Measurements from ENCODE around the gene GNG4. TPM values are rescaled to one million over a fixed set of nuclear protein-coding genes. Genes with fewer than 3 reads are reported as not detected.

Gene GNG4
- total and polyA plus RNA-seq, 9 of the 15 experiments (the other 6 are each of a cell fraction or from before 2014, with no cell fraction given), result 0.06 to 0.58 (median 0.08) TPM; not detected in 4

- Histone ChIP-seq H3K9me1 (ENCODE audit: control insufficient read depth, insufficient read depth, low read length) (no peaks in the 10 kb centered on the region), H3K4me2 (ENCODE audit: insufficient read depth, low read length) (no peak overlapping the region), H3K27ac (ENCODE audit: extremely low read depth, low read depth, low read length) (no peak overlapping the region), H3K27me3 (ENCODE audit: control insufficient read depth in 2 of 2, insufficient read depth in 2 of 2, low read length in 2 of 2) (peaks cover 14 to 21% of the 10 kb centered on the region in 2 experiments), H3K9me3 (replicated peaks; ENCODE audit: control insufficient read depth, insufficient read depth, low read depth, low read length) (no peaks in the 10 kb centered on the region), H2AFZ (ENCODE audit: low read depth, low read length) (no peak overlapping the region), H3K36me3 (ENCODE audit: control insufficient read depth, insufficient read depth, low read length) (no peaks in the 10 kb centered on the region), H4K20me1 (replicated peaks; ENCODE audit: control insufficient read depth, insufficient read depth, low read length) (no peaks in the 10 kb centered on the region), H3K79me2 (ENCODE audit: control insufficient read depth, insufficient read depth, low read length) (no peaks in the 10 kb centered on the region), H3K4me3 (no peak overlapping the region), H3K9ac (ENCODE audit: insufficient read depth in 1 of 2, low read depth in 2 of 2, low read length in 2 of 2) (no peak overlapping the region), H3K4me1 (replicated peaks in 1 of 2; ENCODE audit: control insufficient read depth in 2 of 2, insufficient read depth in 2 of 2, low read length in 2 of 2) (no peaks in the 10 kb centered on the region)
- no peak for DNase-seq (ENCODE audit: extremely low read depth in 1 of 4, low spot score in 3 of 4)
- under 1% methylated on average over 14 of the region's 14 CpGs for WGBS (ENCODE audit: insufficient coverage, low coverage, missing lambda C conversion rate)
- no peak for TF ChIP-seq MCM2 (IDR thresholded peaks at IDR 0.05; ENCODE audit: low read depth)
- no TSS peak for BruUV-seq (replicated peaks)
- intact Hi-C loops (cut with micrococcal nuclease), result no loop called here
- ATAC-seq, result no peak
- ChIA-PET CTCF (ENCODE audit: low intra/inter-chr PET ratio) (no interaction called here), POLR2A (interaction anchor here (1.0 to 1.2 kb wide), 2 partner anchors 8 to 58 kb away, joined by 3 to 6 read pairs; no protein-coding TSS in a partner anchor)
- in situ Hi-C loops (cut with MboI), result no loop called here
- FAIRE-seq, result no peak
These were observed 9.7 kb upstream of the GNG4 start for GRCh38 chr1:235659186-235659771.

- Histone ChIP-seq H3K27me3 (ENCODE audit: control insufficient read depth in 2 of 2, insufficient read depth in 2 of 2, low read length in 2 of 2) (peaks cover 12 to 23% of the 10 kb centered on the region in 2 experiments), H2AFZ (ENCODE audit: low read depth, low read length) (no peak overlapping the region), H3K9ac (ENCODE audit: insufficient read depth in 1 of 2, low read depth in 2 of 2, low read length in 2 of 2) (no peak overlapping the region), H3K9me3 (replicated peaks; ENCODE audit: control insufficient read depth, insufficient read depth, low read depth, low read length) (no peaks in the 10 kb centered on the region), H3K4me1 (replicated peaks in 1 of 2; ENCODE audit: control insufficient read depth in 2 of 2, insufficient read depth in 2 of 2, low read length in 2 of 2) (no peaks in the 10 kb centered on the region), H3K27ac (ENCODE audit: extremely low read depth, low read depth, low read length) (no peak overlapping the region), H3K4me3 (no peak overlapping the region), H4K20me1 (replicated peaks; ENCODE audit: control insufficient read depth, insufficient read depth, low read length) (no peaks in the 10 kb centered on the region), H3K79me2 (ENCODE audit: control insufficient read depth, insufficient read depth, low read length) (no peaks in the 10 kb centered on the region), H3K4me2 (ENCODE audit: insufficient read depth, low read length) (no peak overlapping the region), H3K36me3 (ENCODE audit: control insufficient read depth, insufficient read depth, low read length) (no peaks in the 10 kb centered on the region), H3K9me1 (ENCODE audit: control insufficient read depth, insufficient read depth, low read length) (no peaks in the 10 kb centered on the region)
- in situ Hi-C loops (cut with MboI), result no loop called here
- DNase-seq (ENCODE audit: extremely low read depth in 1 of 4, low spot score in 3 of 4) (peak in 1 of 4 experiments; percentile 17), FAIRE-seq (no peak), ATAC-seq (no peak)
- TF ChIP-seq TFE3 (CRISPR knock-in tag; IDR thresholded peaks at IDR 0.05) (peak; percentile 74), NFIX (CRISPR knock-in tag; IDR thresholded peaks at IDR 0.05; ENCODE audit: low read depth) (peak; percentile 94), NFIC (IDR thresholded peaks at IDR 0.05) (peak; percentile 96), ETS2 (tag; IDR thresholded peaks at IDR 0.05; ENCODE audit: borderline replicate concordance, poor library complexity, severe bottlenecking) (no peak)
- intact Hi-C loops (cut with micrococcal nuclease), result no loop called here
- BruUV-seq (replicated peaks), result no TSS peak
- ChIA-PET POLR2A (interaction anchor here (1.0 to 1.2 kb wide), 3 partner anchors 10 to 57 kb away, joined by 3 to 6 read pairs (median 3); no protein-coding TSS in a partner anchor), CTCF (ENCODE audit: low intra/inter-chr PET ratio) (no interaction called here)
- WGBS (ENCODE audit: insufficient coverage, low coverage, missing lambda C conversion rate), result 3% methylated on average over 5 of the region's 5 CpGs
These were observed 8.4 kb upstream of the GNG4 start for GRCh38 chr1:235657747-235658526.

Data from K562 (cell line).